H1 (cell line): ENCODE data around the gene NRTN.

ENCODE experiments used
- POLR2A ChIP-seq, 2 experiments: IDR thresholded peaks; 1 replicate in 1 of 2; 2 replicates in 1 of 2; pipeline ENCODE4 v1.6.1; 2011; ENCODE audit warnings: low read depth in 2 of 2, low read length in 2 of 2, mild to moderate bottlenecking in 2 of 2; ENCODE audit errors: control extremely low read depth in 1 of 2
- SAP30 ChIP-seq: fragments of 300-600 bp; sonication (generic); IDR thresholded peaks from 2 replicates; pipeline ENCODE4 v1.7.1; 2012; ENCODE audit warnings: low read length, moderate library complexity, mild to moderate bottlenecking, inconsistent platforms; ENCODE audit not compliant: insufficient read depth, insufficient replicate concordance
- TF ChIP-seq, protein P1 (sequence below): IDR thresholded peaks from 2 replicates; pipeline ENCODE4 v1.6.1; 2011; ENCODE audit warnings: low read depth, mild to moderate bottlenecking, low read length; ENCODE audit not compliant: insufficient read depth

DNA sequence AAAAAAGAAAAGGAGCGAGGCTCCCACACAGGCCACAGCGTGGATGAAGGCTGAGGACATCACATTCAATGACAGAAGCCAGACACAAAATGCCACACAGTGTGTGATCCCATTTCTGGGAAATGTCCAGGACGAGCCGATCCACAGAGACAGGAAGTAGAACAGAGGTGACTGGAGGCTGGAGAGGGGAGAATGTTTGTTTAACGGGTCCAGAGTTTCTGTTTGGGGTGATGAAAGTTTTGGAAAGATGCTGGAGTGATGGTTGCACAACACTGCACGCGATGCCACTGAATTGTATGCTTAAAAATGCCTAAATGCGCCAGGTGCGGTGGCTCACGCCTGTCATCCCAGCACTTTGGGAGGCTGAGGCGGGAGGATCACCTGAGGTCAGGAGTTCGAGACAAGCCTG, 66.1 kb downstream of the NRTN start:
- TF ChIP-seq POLR2A (IDR thresholded peaks at IDR 0.05; ENCODE audit: control extremely low read depth in 1 of 2, low read depth in 2 of 2, low read length in 2 of 2) (no peak), SAP30 (no peak)
- TF ChIP-seq, protein P1, sequence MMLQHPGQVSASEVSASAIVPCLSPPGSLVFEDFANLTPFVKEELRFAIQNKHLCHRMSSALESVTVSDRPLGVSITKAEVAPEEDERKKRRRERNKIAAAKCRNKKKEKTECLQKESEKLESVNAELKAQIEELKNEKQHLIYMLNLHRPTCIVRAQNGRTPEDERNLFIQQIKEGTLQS, result no peak
